GM06990 (cell line): ENCODE results near the gene SPEN.

ENCODE experiments used
- DNase-seq: peaks from one replicate; pipeline ENCODE4 v3.0.0-alpha.2; 2011; ENCODE audit not compliant: insufficient read length; ENCODE audit errors: extremely low read depth
- H3K27me3 ChIP-seq: replicated peaks from 2 replicates; pipeline ENCODE4 v1.6.0; 2011; ENCODE audit warnings: low read length; ENCODE audit not compliant: control insufficient read depth, insufficient read depth
- H3K36me3 ChIP-seq: 2 replicates; pipeline ENCODE4 v1.5.1; 2011; ENCODE audit warnings: low read length; ENCODE audit not compliant: control insufficient read depth, insufficient read depth
- H3K4me3 ChIP-seq: replicated peaks from 2 replicates; pipeline ENCODE4 v1.5.1; 2011; ENCODE audit warnings: low read depth, mild to moderate bottlenecking, control low read depth, low read length
- TF ChIP-seq, protein P1 (sequence below): IDR thresholded peaks from 2 replicates; pipeline ENCODE4 v1.5.1; 2011; ENCODE audit warnings: low read length, control low read depth, mild to moderate bottlenecking, inconsistent platforms; ENCODE audit not compliant: insufficient read depth, poor library complexity, severe bottlenecking

SPEN gene

DNA sequence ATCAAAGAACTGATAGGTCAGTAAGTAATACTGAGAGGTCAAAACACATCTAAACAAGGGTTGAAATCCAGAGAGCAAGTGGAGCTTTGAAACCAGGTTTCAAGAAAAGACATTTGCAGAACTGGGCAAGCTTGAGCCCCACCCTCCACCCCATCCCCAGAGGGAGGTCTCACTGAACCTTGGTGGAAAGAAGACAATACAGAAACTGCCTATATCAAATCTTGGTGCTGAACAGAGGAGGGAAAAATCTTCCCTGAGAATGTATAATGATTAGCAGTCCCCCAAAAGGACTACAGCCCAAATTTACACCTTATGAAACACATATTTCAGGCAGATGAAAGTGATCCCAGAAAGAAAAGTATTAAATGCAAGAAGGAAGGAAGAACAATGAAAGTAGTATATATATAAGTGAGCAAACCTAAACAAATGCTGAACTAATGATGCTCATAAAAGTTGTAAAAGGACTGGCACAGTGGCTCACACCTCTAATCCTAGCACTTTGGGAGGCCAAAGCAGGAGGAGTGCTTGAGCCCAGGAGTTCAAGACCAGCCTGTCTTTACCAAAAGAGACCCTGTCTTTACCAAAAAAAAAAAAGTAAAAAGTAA is 116.0 kb downstream of the SPEN start:
- TF ChIP-seq, protein P1, sequence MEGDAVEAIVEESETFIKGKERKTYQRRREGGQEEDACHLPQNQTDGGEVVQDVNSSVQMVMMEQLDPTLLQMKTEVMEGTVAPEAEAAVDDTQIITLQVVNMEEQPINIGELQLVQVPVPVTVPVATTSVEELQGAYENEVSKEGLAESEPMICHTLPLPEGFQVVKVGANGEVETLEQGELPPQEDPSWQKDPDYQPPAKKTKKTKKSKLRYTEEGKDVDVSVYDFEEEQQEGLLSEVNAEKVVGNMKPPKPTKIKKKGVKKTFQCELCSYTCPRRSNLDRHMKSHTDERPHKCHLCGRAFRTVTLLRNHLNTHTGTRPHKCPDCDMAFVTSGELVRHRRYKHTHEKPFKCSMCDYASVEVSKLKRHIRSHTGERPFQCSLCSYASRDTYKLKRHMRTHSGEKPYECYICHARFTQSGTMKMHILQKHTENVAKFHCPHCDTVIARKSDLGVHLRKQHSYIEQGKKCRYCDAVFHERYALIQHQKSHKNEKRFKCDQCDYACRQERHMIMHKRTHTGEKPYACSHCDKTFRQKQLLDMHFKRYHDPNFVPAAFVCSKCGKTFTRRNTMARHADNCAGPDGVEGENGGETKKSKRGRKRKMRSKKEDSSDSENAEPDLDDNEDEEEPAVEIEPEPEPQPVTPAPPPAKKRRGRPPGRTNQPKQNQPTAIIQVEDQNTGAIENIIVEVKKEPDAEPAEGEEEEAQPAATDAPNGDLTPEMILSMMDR, result no peak
- Histone ChIP-seq H3K27me3 (no peaks in the 10 kb centered on the region), H3K36me3 (peaks cover 2% of the 10 kb centered on the region), H3K4me3 (peak overlapping the region; percentile 46)
- no peak for DNase-seq

DNA sequence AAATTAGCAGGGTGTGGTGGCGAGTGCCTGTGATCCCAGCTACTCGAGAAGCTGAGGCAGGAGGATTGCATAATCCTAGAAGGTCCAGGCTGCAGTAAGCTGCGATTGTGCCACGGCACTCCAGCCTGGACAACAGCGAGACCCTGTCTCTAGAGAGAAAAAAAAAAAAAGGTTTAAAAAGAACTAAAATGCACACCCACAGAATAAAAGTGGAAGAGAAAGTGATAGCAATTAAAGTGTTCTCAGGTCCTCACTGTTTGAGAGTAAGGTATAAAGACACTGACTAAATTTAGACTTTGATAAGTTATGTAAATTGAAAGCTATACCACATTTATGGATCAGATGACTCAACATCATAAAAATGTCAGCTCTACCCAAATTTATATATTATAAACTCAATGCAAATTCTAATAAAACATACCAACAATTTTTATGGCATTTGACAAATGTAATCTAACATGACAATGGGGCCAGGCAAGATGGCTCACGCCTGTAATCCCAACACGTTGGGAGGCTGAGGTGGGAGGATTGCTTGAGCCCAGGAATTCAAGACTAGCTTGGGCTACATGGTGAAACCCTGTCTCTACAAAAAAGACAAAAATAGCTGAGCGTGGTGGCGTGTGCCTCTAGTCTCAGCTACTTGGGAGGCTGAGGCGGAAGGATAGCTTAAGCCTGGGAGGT is 116.6 kb downstream of the SPEN start:
- H3K36me3 ChIP-seq, result peaks cover 7% of the 10 kb centered on the region
- H3K4me3 ChIP-seq, result peak overlapping the region; percentile 46
- TF ChIP-seq, protein P1, result no peak

DNA sequence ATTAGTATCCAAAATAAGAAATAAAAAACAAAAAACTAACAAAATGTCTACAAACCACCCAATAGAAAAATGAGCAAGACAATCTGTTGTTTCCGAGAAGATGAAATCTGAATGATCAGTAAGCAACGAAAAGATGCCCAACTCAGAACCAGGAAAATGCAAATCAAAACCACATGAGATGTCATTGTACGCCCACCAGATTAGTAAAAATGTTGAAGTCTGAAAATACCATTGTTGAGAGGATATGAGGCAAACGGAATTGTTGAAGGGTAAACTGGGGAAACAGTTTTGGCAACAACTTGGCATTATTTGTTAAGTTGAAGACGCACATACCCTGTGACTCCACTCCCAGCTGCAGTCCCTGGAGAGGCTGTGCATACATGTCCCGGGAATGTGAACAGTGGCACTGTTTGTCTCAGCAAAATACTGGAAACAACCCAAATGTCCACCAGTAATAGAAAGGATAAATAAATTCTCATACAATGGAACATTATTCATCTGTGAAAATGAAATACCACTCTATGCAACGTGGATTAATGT is 117.8 kb downstream of the SPEN start:
- H3K27me3 ChIP-seq, result no peaks in the 10 kb centered on the region
- no peak for DNase-seq
- H3K36me3 ChIP-seq, result peaks cover 10% of the 10 kb centered on the region
- TF ChIP-seq, protein P1, result no peak
- peak overlapping the region; percentile 51 for H3K4me3 ChIP-seq

More for the DNA sequence above, 116.6 kb downstream of the SPEN start:
- peak; percentile 66 for DNase-seq
- no peaks in the 10 kb centered on the region for H3K27me3 ChIP-seq

DNA sequence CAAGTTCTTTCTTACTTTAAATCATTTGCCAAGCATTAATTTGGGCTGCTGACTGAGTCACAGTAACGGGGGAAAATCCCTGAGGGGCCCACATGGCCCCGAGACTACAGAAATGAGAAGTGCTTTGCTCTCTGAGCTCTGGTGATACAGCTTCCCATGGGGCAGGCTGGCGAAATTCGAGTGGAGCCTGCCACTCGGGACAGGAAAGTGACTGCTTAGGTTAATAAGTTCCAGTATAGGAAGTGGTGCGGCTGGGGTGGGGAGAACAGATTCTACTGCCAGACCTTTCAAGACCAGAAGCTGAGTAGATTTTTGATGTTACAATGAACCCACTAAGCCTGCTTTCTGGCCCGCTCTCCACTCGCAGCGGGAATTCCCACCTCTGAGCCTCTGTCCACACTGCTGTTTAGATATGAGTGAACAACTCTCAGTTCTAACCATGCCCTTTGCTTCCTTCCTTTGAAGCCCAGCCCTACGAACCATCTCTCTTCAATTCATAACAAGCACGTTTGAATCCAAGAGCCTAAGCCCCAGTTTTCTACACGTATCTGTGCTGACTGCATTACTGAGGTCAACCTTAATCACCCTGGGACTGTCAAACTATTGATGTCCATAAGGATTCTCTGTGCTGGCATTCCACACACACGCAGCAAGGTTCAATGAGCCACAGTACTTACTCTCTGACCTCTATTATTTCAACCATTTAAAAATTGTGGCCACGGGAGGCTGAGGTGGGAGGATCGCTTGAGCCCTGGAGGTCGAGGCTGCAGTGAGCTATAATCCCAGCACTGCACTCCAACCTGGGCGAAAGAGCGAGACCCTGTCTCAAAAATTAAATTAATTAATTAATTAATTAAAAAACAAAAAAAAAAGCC is 118.8 kb downstream of the SPEN start:
- Histone ChIP-seq H3K36me3 (peaks cover 10% of the 10 kb centered on the region), H3K27me3 (no peaks in the 10 kb centered on the region), H3K4me3 (peak overlapping the region; percentile 51)
- TF ChIP-seq, protein P1, result no peak
- peak; percentile 78 for DNase-seq

DNA sequence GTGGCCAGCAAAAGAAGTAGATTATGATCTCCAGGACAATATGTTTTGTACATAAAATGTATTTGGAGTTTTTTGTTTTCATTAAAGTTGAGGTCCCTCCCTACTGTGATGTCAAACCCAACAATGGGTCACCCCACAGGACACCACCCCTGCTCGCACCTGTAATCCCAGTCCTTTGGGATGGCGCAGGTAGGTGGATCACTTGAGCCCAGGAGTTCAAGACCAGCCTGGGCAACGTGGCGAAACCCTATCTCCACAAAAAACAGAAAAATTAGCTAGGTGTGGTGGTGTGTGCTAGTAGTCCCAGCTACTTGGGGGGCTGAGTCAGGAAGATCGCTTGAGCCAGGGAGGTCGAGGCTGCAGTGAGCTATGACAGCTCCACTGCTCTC is 119.4 kb downstream of the SPEN start:
- TF ChIP-seq, protein P1, result no peak
- H3K4me3 ChIP-seq, result no peak overlapping the region
- peaks cover 10% of the 10 kb centered on the region for H3K36me3 ChIP-seq
- no peak for DNase-seq
- no peaks in the 10 kb centered on the region for H3K27me3 ChIP-seq
